ENCODE measurements around the gene MRPS12. TPM values are rescaled to one million over a fixed set of nuclear protein-coding genes. Genes with fewer than 3 reads are reported as not detected.

Gene MRPS12
- total RNA-seq, 1 experiment from 2014 or later, result 84.8 TPM

GRCh38 chr19:38920602-38921419, 9.9 kb upstream of the MRPS12 start:
- Histone ChIP-seq H2AFZ (no peak overlapping the region), H3K36me3 (ENCODE audit: low read depth) (no peaks in the 10 kb centered on the region), H3K27ac (no peak overlapping the region), H3K27me3 (ENCODE audit: insufficient read depth, low read depth) (no peaks in the 10 kb centered on the region), H3K4me1 (replicated peaks; ENCODE audit: insufficient read depth) (no peaks in the 10 kb centered on the region), H3F3A (ENCODE audit: insufficient read depth, low read depth) (peaks cover 7% of the 10 kb centered on the region; the same call in 1 of the 2 replicates), H4K20me1 (ENCODE audit: insufficient read depth) (no peaks in the 10 kb centered on the region), H3K9me3 (ENCODE audit: insufficient read depth, low read depth) (no peaks in the 10 kb centered on the region), H3K79me2 (ENCODE audit: low read depth) (no peaks in the 10 kb centered on the region), H3K4me2 (no peak overlapping the region), H3K9me2 (ENCODE audit: insufficient read depth) (no peaks in the 10 kb centered on the region), H3K4me3 (no peak overlapping the region)
- intact Hi-C loops (cut with micrococcal nuclease; ENCODE audit: unreplicated experiment), result no loop called here
- BruUV-seq (replicated peaks), result no TSS peak
- ChIA-PET CTCF (no interaction called here), POLR2A (ENCODE audit: unreplicated experiment) (no interaction called here)
- TF ChIP-seq EZH2 (IDR thresholded peaks at IDR 0.05; ENCODE audit: low read depth) (no peak), CTCF (conservative IDR thresholded peaks at IDR 0.05) (no peak)
- no peak for DNase-seq

GRCh38 chr19:38921420-38922274, 9.1 kb upstream of the MRPS12 start:
- no TSS peak for BruUV-seq (replicated peaks)
- Histone ChIP-seq H4K20me1 (ENCODE audit: insufficient read depth) (no peaks in the 10 kb centered on the region), H3K4me2 (no peak overlapping the region), H3K27me3 (ENCODE audit: insufficient read depth, low read depth) (no peaks in the 10 kb centered on the region), H3K4me3 (no peak overlapping the region), H3K9me3 (ENCODE audit: insufficient read depth, low read depth) (no peaks in the 10 kb centered on the region), H3F3A (ENCODE audit: insufficient read depth, low read depth) (peaks cover 7% of the 10 kb centered on the region; the same call in 1 of the 2 replicates), H3K36me3 (ENCODE audit: low read depth) (no peaks in the 10 kb centered on the region), H3K27ac (no peak overlapping the region), H2AFZ (no peak overlapping the region), H3K79me2 (ENCODE audit: low read depth) (no peaks in the 10 kb centered on the region), H3K4me1 (replicated peaks; ENCODE audit: insufficient read depth) (no peaks in the 10 kb centered on the region), H3K9me2 (ENCODE audit: insufficient read depth) (no peaks in the 10 kb centered on the region)
- POLR2A ChIA-PET (ENCODE audit: unreplicated experiment), result no interaction called here
- no peak for DNase-seq
- intact Hi-C loops (cut with micrococcal nuclease; ENCODE audit: unreplicated experiment), result no loop called here
- TF ChIP-seq EZH2 (IDR thresholded peaks at IDR 0.05; ENCODE audit: low read depth) (no peak), CTCF (conservative IDR thresholded peaks at IDR 0.05) (no peak)
- CTCF ChIA-PET, result no interaction called here

GRCh38 chr19:38922482-38922881, 8.3 kb upstream of the MRPS12 start:
- Histone ChIP-seq H3K4me2 (no peak overlapping the region), H3F3A (ENCODE audit: insufficient read depth, low read depth) (peaks cover 7% of the 10 kb centered on the region; the same call in 1 of the 2 replicates), H3K27ac (no peak overlapping the region), H3K79me2 (ENCODE audit: low read depth) (0 out of 2 replicates have a peak, but pooled peaks cover 5% of the 10 kb centered on the region), H3K4me3 (no peak overlapping the region), H3K9me2 (ENCODE audit: insufficient read depth) (no peaks in the 10 kb centered on the region), H3K4me1 (replicated peaks; ENCODE audit: insufficient read depth) (no peaks in the 10 kb centered on the region), H3K9me3 (ENCODE audit: insufficient read depth, low read depth) (no peaks in the 10 kb centered on the region), H3K36me3 (ENCODE audit: low read depth) (no peaks in the 10 kb centered on the region), H2AFZ (no peak overlapping the region), H4K20me1 (ENCODE audit: insufficient read depth) (no peaks in the 10 kb centered on the region), H3K27me3 (ENCODE audit: insufficient read depth, low read depth) (no peaks in the 10 kb centered on the region)
- BruUV-seq (replicated peaks), result no TSS peak
- POLR2A ChIA-PET (ENCODE audit: unreplicated experiment), result no interaction called here
- CTCF ChIA-PET, result no interaction called here
- TF ChIP-seq CTCF (conservative IDR thresholded peaks at IDR 0.05), result no peak
- no peak for TF ChIP-seq EZH2 (IDR thresholded peaks at IDR 0.05; ENCODE audit: low read depth)
- no peak for DNase-seq
- intact Hi-C loops (cut with micrococcal nuclease; ENCODE audit: unreplicated experiment), result no loop called here

Data from PC-9 (cell line).